ENCODE measurements around the gene F3.

- TF ChIP-seq CTCF (IDR thresholded peaks at IDR 0.05) (no peak), FOSL2 (IDR thresholded peaks at IDR 0.05; ENCODE audit: borderline replicate concordance, low read depth) (no peak), CHD2 (IDR thresholded peaks at IDR 0.05; ENCODE audit: low read length, partially characterized antibody) (no peak), RAD21 (IDR thresholded peaks at IDR 0.05; ENCODE audit: low read length) (no peak), MAX (IDR thresholded peaks at IDR 0.05; ENCODE audit: low read depth) (no peak), JUND (IDR thresholded peaks at IDR 0.05) (no peak), TAF1 (IDR thresholded peaks at IDR 0.05; ENCODE audit: borderline replicate concordance, low read depth, low read length) (no peak), MXI1 (IDR thresholded peaks at IDR 0.05; ENCODE audit: low read depth, low read length) (no peak), NRF1 (IDR thresholded peaks at IDR 0.05; ENCODE audit: low read depth, low read length) (no peak), NFIC (IDR thresholded peaks at IDR 0.05; ENCODE audit: borderline replicate concordance) (no peak)
Measured at GRCh38 chr1:94530373-94530878, 11.1 kb downstream of the F3 start.
